Loucy (cell line): ENCODE measurements around the gene EPN2.

ENCODE experiments used
- H2AFZ ChIP-seq: fragments of 200-600 bp; sonication (generic); 2 replicates; pipeline ENCODE4 v1.6.0; 2016; ENCODE audit warnings: antibody characterized with exemption, mild to moderate bottlenecking, low read length, moderate library complexity
- H3F3A ChIP-seq: fragments of 200-600 bp; 2 replicates; pipeline ENCODE4 v1.6.0; 2016; ENCODE audit warnings: antibody characterized with exemption, low read depth, mild to moderate bottlenecking
- H3K27me3 ChIP-seq: fragments of 200-600 bp; sonication (generic); 2 replicates; pipeline ENCODE4 v1.6.1; 2014; ENCODE audit warnings: low read length, mild to moderate bottlenecking; ENCODE audit not compliant: insufficient read depth, poor library complexity, severe bottlenecking
- H3K36me3 ChIP-seq: fragments of 200-600 bp; sonication (generic); 2 replicates; pipeline ENCODE4 v1.6.1; 2016; ENCODE audit warnings: low read length; ENCODE audit not compliant: insufficient read depth
- H3K4me1 ChIP-seq: fragments of 200-600 bp; sonication (generic); 2 replicates; pipeline ENCODE4 v1.5.1; 2014; ENCODE audit warnings: low read length, mild to moderate bottlenecking; ENCODE audit not compliant: insufficient read depth, poor library complexity, severe bottlenecking
- H3K4me2 ChIP-seq: fragments of 200-600 bp; sonication (generic); 2 replicates; pipeline ENCODE4 v1.6.0; 2014; ENCODE audit warnings: antibody characterized with exemption, low read length, low read depth, mild to moderate bottlenecking; ENCODE audit not compliant: poor library complexity, severe bottlenecking
- H3K4me3 ChIP-seq: fragments of 200-600 bp; sonication (generic); 2 replicates; pipeline ENCODE4 v1.5.1; 2014; ENCODE audit warnings: low read length, mild to moderate bottlenecking, mixed read lengths; ENCODE audit not compliant: poor library complexity, severe bottlenecking
- H3K79me2 ChIP-seq: fragments of 200-600 bp; sonication (generic); 2 replicates; pipeline ENCODE4 v1.6.1; 2014; ENCODE audit warnings: low read length; ENCODE audit not compliant: insufficient read depth
- H3K9ac ChIP-seq: fragments of 200-600 bp; sonication (generic); 2 replicates; pipeline ENCODE4 v1.6.0; 2014; ENCODE audit warnings: mild to moderate bottlenecking, low read depth, low read length, moderate library complexity; ENCODE audit not compliant: poor library complexity, severe bottlenecking
- H3K9me2 ChIP-seq: fragments of 200-600 bp; sonication (generic); replicated peaks from 2 replicates; pipeline ENCODE4 v1.6.1; 2016; ENCODE audit warnings: low read depth, low read length, mixed read lengths
- H3K9me3 ChIP-seq: fragments of 200-600 bp; sonication (generic); 2 replicates; pipeline ENCODE4 v1.6.1; 2014; ENCODE audit warnings: mild to moderate bottlenecking, antibody characterized with exemption, low read length, low read depth; ENCODE audit not compliant: insufficient read depth
- H4K20me1 ChIP-seq: fragments of 200-600 bp; sonication (generic); 2 replicates; pipeline ENCODE4 v1.6.0; 2014; ENCODE audit warnings: antibody characterized with exemption, low read length, mild to moderate bottlenecking; ENCODE audit not compliant: insufficient read depth, poor library complexity, severe bottlenecking
- CTCF ChIP-seq: fragments of 200-600 bp; sonication (generic); conservative IDR thresholded peaks from 2 replicates; pipeline ENCODE4 v1.5.1; 2014; ENCODE audit warnings: mild to moderate bottlenecking, antibody characterized with exemption, low read length
- EZH2phosphoT487 ChIP-seq: fragments of 200-600 bp; IDR thresholded peaks from 2 replicates; pipeline ENCODE4 v1.6.1; 2018; ENCODE audit warnings: antibody characterized with exemption, mild to moderate bottlenecking, moderate library complexity, borderline replicate concordance

EPN2 gene

GRCh38 chr17:19311016-19311415 lies 73.8 kb downstream of the EPN2 start:
- no peaks in the 10 kb centered on the region for H3K9me2 ChIP-seq
- H3K9ac ChIP-seq, result no peak overlapping the region
- H3K36me3 ChIP-seq, result no peaks in the 10 kb centered on the region
- H3K4me2 ChIP-seq, result no peak overlapping the region
- no peaks in the 10 kb centered on the region for H3K9me3 ChIP-seq
- TF ChIP-seq CTCF, result no peak
- TF ChIP-seq EZH2phosphoT487, result no peak
- no peak overlapping the region for H3K4me3 ChIP-seq
- H3K27me3 ChIP-seq, result no peaks in the 10 kb centered on the region
- peaks cover 10% of the 10 kb centered on the region for H3K4me1 ChIP-seq
- no peaks in the 10 kb centered on the region for H3K79me2 ChIP-seq
- no peak overlapping the region for H2AFZ ChIP-seq
- H3F3A ChIP-seq, result no peaks in the 10 kb centered on the region
- no peaks in the 10 kb centered on the region for H4K20me1 ChIP-seq

GRCh38 chr17:19311421-19312215 lies 74.5 kb downstream of the EPN2 start:
- Histone ChIP-seq H3K4me3 (no peak overlapping the region), H2AFZ (no peak overlapping the region), H3K9me2 (no peaks in the 10 kb centered on the region), H3K9me3 (no peaks in the 10 kb centered on the region), H3K79me2 (no peaks in the 10 kb centered on the region), H3K27me3 (no peaks in the 10 kb centered on the region), H3K4me1 (peaks cover 4% of the 10 kb centered on the region), H3K4me2 (no peak overlapping the region), H3K9ac (no peak overlapping the region), H3F3A (no peaks in the 10 kb centered on the region), H3K36me3 (no peaks in the 10 kb centered on the region), H4K20me1 (no peaks in the 10 kb centered on the region)
- TF ChIP-seq EZH2phosphoT487 (no peak), CTCF (no peak)

GRCh38 chr17:19312406-19312805 lies 75.2 kb downstream of the EPN2 start:
- no peak overlapping the region for H3K9ac ChIP-seq
- no peaks in the 10 kb centered on the region for H3K36me3 ChIP-seq
- no peaks in the 10 kb centered on the region for H4K20me1 ChIP-seq
- TF ChIP-seq CTCF (no peak), EZH2phosphoT487 (no peak)
- no peaks in the 10 kb centered on the region for H3K9me2 ChIP-seq
- no peaks in the 10 kb centered on the region for H3K27me3 ChIP-seq
- H3K79me2 ChIP-seq, result no peaks in the 10 kb centered on the region
- H2AFZ ChIP-seq, result no peak overlapping the region
- no peak overlapping the region for H3K4me3 ChIP-seq
- no peaks in the 10 kb centered on the region for H3K9me3 ChIP-seq
- peaks cover 4% of the 10 kb centered on the region for H3K4me1 ChIP-seq
- H3K4me2 ChIP-seq, result no peak overlapping the region
- no peaks in the 10 kb centered on the region for H3F3A ChIP-seq
